ENCODE data around the gene IFITM1.
"Not testable (repeated sequence)": the region's sequence is repeated elsewhere in the genome, so short reads cannot be mapped to it uniquely, and the experiment has no call there.

IFITM1 gene

GRCh38 chr11:284105-285020, 29.5 kb upstream of the IFITM1 start:
- WGBS = 88% methylated on average over 24 of the region's 24 CpGs
- peaks cover 61% of the 10 kb centered on the region for H3K27me3 ChIP-seq (ENCODE audit: insufficient read depth, low read length)

GRCh38 chr11:285021-285893, 28.6 kb upstream of the IFITM1 start:
- H3K4me3 ChIP-seq (ENCODE audit: low read length) = no peak overlapping the region
- H3K36me3 ChIP-seq (ENCODE audit: insufficient read depth, low read length) = 0 out of 2 replicates have a peak, but pooled peaks cover under 1% of the 10 kb centered on the region
- H3K9me3 ChIP-seq (ENCODE audit: insufficient read depth, low read depth, low read length) = no peaks in the 10 kb centered on the region
- H3K27me3 ChIP-seq (ENCODE audit: insufficient read depth, low read length) = peaks cover 52% of the 10 kb centered on the region
- H3K27ac ChIP-seq (ENCODE audit: low read depth, low read length) = no peak overlapping the region
- H3K4me1 ChIP-seq (ENCODE audit: insufficient read depth, low read length) = 0 out of 2 replicates have a peak, but pooled peaks cover 9% of the 10 kb centered on the region
- H3K9ac ChIP-seq (ENCODE audit: low read depth, low read length) = no peak overlapping the region
- 90% methylated on average over 29 of the region's 29 CpGs for WGBS

More at GRCh38 chr11:284105-285020, 29.5 kb upstream of the IFITM1 start:
- no peak overlapping the region for H3K27ac ChIP-seq (ENCODE audit: low read depth, low read length)
- no peak overlapping the region for H3K9ac ChIP-seq (ENCODE audit: low read depth, low read length)
- H3K36me3 ChIP-seq (ENCODE audit: insufficient read depth, low read length) = no peaks in the 10 kb centered on the region
- H3K4me3 ChIP-seq (ENCODE audit: low read length) = no peak overlapping the region
- no peaks in the 10 kb centered on the region for H3K9me3 ChIP-seq (ENCODE audit: insufficient read depth, low read depth, low read length)
- 0 out of 2 replicates have a peak, but pooled peaks cover 4% of the 10 kb centered on the region for H3K4me1 ChIP-seq (ENCODE audit: insufficient read depth, low read length)

- Histone ChIP-seq H3K9ac (ENCODE audit: low read depth, low read length) (no peak overlapping the region), H3K36me3 (ENCODE audit: insufficient read depth, low read length) (0 out of 2 replicates have a peak, but pooled peaks cover 5% of the 10 kb centered on the region), H3K27me3 (ENCODE audit: insufficient read depth, low read length) (peaks cover 46% of the 10 kb centered on the region), H3K27ac (ENCODE audit: low read depth, low read length) (no peak overlapping the region), H3K4me3 (ENCODE audit: low read length) (no peak overlapping the region), H3K4me1 (ENCODE audit: insufficient read depth, low read length) (peaks cover 14% of the 10 kb centered on the region), H3K9me3 (ENCODE audit: insufficient read depth, low read depth, low read length) (no peaks in the 10 kb centered on the region)
- WGBS = 93% methylated on average over 8 of the region's 8 CpGs
Measured at GRCh38 chr11:285894-286220, 28.0 kb upstream of the IFITM1 start.

GRCh38 chr11:286977-287820, 26.6 kb upstream of the IFITM1 start:
- WGBS = 91% methylated on average over 25 of the region's 27 CpGs
- not testable (repeated sequence) for H3K27ac ChIP-seq (ENCODE audit: low read depth, low read length); H3K9me3 ChIP-seq (ENCODE audit: insufficient read depth, low read depth, low read length); H3K36me3 ChIP-seq (ENCODE audit: insufficient read depth, low read length); H3K9ac ChIP-seq (ENCODE audit: low read depth, low read length)
- peak overlapping the region; percentile 57; the same call in 1 of the 2 replicates for H3K4me3 ChIP-seq (ENCODE audit: low read length)
- peaks cover 33% of the 10 kb centered on the region for H3K27me3 ChIP-seq (ENCODE audit: insufficient read depth, low read length)
- peaks cover 20% of the 10 kb centered on the region for H3K4me1 ChIP-seq (ENCODE audit: insufficient read depth, low read length)

- H3K27me3 ChIP-seq (ENCODE audit: insufficient read depth, low read length) = peaks cover 25% of the 10 kb centered on the region
- H3K9ac ChIP-seq (ENCODE audit: low read depth, low read length) = peak overlapping the region; percentile 19; the same call in 1 of the 2 replicates
- no peaks in the 10 kb centered on the region for H3K9me3 ChIP-seq (ENCODE audit: insufficient read depth, low read depth, low read length)
- H3K27ac ChIP-seq (ENCODE audit: low read depth, low read length) = no peak overlapping the region
- 41% methylated on average over 41 of the region's 41 CpGs for WGBS
- H3K36me3 ChIP-seq (ENCODE audit: insufficient read depth, low read length) = peaks cover 11% of the 10 kb centered on the region; the same call in 1 of the 2 replicates
- peak overlapping the region; percentile 57 for H3K4me3 ChIP-seq (ENCODE audit: low read length)
- H3K4me1 ChIP-seq (ENCODE audit: insufficient read depth, low read length) = peaks cover 20% of the 10 kb centered on the region
Measured at GRCh38 chr11:287821-288477, 25.9 kb upstream of the IFITM1 start.

GRCh38 chr11:288478-289397, 25.1 kb upstream of the IFITM1 start, which contains the start of gene PGGHG:
Gene PGGHG, plus strand, starts transcription at chr11:289126. Its CDS starts 691 bp downstream, at chr11:289817.
- Histone ChIP-seq H3K4me3 (ENCODE audit: low read length) (peak within 1 kb of the TSS; percentile 57), H3K36me3 (ENCODE audit: insufficient read depth, low read length) (peaks cover 16% of the 10 kb centered on the region; the same call in 1 of the 2 replicates), H3K9me3 (ENCODE audit: insufficient read depth, low read depth, low read length) (no peaks in the 10 kb centered on the region), H3K27ac (ENCODE audit: low read depth, low read length) (no peak within 1 kb of the TSS), H3K27me3 (ENCODE audit: insufficient read depth, low read length) (peaks cover 23% of the 10 kb centered on the region), H3K4me1 (ENCODE audit: insufficient read depth, low read length) (peaks cover 20% of the 10 kb centered on the region), H3K9ac (ENCODE audit: low read depth, low read length) (peak within 1 kb of the TSS; percentile 35; the same call in 1 of the 2 replicates)
- under 1% methylated on average over 93 of the region's 112 CpGs for whole genome bisulfite sequencing

GRCh38 chr11:289398-289711, 24.5 kb upstream of the IFITM1 start:
- peaks cover 20% of the 10 kb centered on the region for H3K4me1 ChIP-seq (ENCODE audit: insufficient read depth, low read length)
- H3K9ac ChIP-seq (ENCODE audit: low read depth, low read length) = no peak overlapping the region; the same call in 1 of the 2 replicates
- H3K27ac ChIP-seq (ENCODE audit: low read depth, low read length) = no peak overlapping the region
- H3K9me3 ChIP-seq (ENCODE audit: insufficient read depth, low read depth, low read length) = no peaks in the 10 kb centered on the region
- H3K4me3 ChIP-seq (ENCODE audit: low read length) = peak overlapping the region; percentile 44
- H3K36me3 ChIP-seq (ENCODE audit: insufficient read depth, low read length) = peaks cover 23% of the 10 kb centered on the region
- 51% methylated on average over 9 of the region's 14 CpGs for WGBS
- peaks cover 23% of the 10 kb centered on the region for H3K27me3 ChIP-seq (ENCODE audit: insufficient read depth, low read length)

- Histone ChIP-seq H3K27ac (ENCODE audit: low read depth, low read length) (no peak overlapping the region), H3K9me3 (ENCODE audit: insufficient read depth, low read depth, low read length) (no peaks in the 10 kb centered on the region), H3K4me1 (ENCODE audit: insufficient read depth, low read length) (peaks cover 20% of the 10 kb centered on the region), H3K27me3 (ENCODE audit: insufficient read depth, low read length) (peaks cover 23% of the 10 kb centered on the region), H3K36me3 (ENCODE audit: insufficient read depth, low read length) (peaks cover 28% of the 10 kb centered on the region), H3K4me3 (ENCODE audit: low read length) (peak overlapping the region; percentile 44), H3K9ac (ENCODE audit: low read depth, low read length) (no peak overlapping the region; the same call in 1 of the 2 replicates)
- 89% methylated on average over 48 of the region's 48 CpGs for WGBS
Measured at GRCh38 chr11:289712-290620, 23.9 kb upstream of the IFITM1 start.

Data from HUES64 (cell line).